Measurements from ENCODE around the gene ARF3. TPM values are rescaled to one million over a fixed set of nuclear protein-coding genes. Genes with fewer than 3 reads are reported as not detected.

Gene ARF3
- total RNA-seq, 1 experiment from 2014 or later, result 257 TPM

DNA sequence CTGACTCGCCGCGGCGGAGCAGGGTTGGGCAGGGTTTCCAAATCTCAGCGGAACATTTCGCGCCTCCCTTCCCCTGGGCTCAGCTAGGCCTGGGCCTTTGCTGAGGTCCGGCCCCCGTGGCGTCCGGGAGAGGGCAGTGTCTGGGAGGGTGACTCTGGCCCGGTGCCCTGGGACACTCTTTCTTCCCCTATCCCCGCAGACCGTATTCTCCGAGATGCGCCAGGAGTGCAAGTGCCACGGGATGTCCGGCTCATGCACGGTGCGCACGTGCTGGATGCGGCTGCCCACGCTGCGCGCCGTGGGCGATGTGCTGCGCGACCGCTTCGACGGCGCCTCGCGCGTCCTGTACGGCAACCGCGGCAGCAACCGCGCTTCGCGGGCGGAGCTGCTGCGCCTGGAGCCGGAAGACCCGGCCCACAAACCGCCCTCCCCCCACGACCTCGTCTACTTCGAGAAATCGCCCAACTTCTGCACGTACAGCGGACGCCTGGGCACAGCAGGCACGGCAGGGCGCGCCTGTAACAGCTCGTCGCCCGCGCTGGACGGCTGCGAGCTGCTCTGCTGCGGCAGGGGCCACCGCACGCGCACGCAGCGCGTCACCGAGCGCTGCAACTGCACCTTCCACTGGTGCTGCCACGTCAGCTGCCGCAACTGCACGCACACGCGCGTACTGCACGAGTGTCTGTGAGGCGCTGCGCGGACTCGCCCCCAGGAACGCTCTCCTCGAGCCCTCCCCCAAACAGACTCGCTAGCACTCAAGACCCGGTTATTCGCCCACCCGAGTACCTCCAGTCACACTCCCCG, 23.9 kb upstream of the ARF3 start:
- Histone ChIP-seq H3K4me3 (ENCODE audit: low read depth, low read length) (peak overlapping the region; percentile 48), H3K4me1 (peaks cover 23% of the 10 kb centered on the region), H3K36me3 (ENCODE audit: control insufficient read depth, insufficient read depth, low read length) (no peaks in the 10 kb centered on the region), H3K9me3 (no peaks in the 10 kb centered on the region), H3K27me3 (replicated peaks; ENCODE audit: control insufficient read depth, insufficient read depth, low read length) (peaks cover 14% of the 10 kb centered on the region)
- peaks cover 17% of the 10 kb centered on the region for H3K4me1 Mint-ChIP-seq (ENCODE audit: low read depth, unreplicated experiment)
- POLR2A ChIA-PET, result no interaction called here
- TF ChIP-seq, protein P1, sequence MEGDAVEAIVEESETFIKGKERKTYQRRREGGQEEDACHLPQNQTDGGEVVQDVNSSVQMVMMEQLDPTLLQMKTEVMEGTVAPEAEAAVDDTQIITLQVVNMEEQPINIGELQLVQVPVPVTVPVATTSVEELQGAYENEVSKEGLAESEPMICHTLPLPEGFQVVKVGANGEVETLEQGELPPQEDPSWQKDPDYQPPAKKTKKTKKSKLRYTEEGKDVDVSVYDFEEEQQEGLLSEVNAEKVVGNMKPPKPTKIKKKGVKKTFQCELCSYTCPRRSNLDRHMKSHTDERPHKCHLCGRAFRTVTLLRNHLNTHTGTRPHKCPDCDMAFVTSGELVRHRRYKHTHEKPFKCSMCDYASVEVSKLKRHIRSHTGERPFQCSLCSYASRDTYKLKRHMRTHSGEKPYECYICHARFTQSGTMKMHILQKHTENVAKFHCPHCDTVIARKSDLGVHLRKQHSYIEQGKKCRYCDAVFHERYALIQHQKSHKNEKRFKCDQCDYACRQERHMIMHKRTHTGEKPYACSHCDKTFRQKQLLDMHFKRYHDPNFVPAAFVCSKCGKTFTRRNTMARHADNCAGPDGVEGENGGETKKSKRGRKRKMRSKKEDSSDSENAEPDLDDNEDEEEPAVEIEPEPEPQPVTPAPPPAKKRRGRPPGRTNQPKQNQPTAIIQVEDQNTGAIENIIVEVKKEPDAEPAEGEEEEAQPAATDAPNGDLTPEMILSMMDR (IDR thresholded peaks at IDR 0.05; ENCODE audit: insufficient read depth in 1 of 2, low read depth in 1 of 2, low read length in 1 of 2, severe bottlenecking in 1 of 2, unreplicated experiment in 1 of 2), result peak; percentile 47 to 76
- peak overlapping the region; percentile 80 for H3K4me3 Mint-ChIP-seq (ENCODE audit: unreplicated experiment)
- peak overlapping the region; percentile 14 for H3K27ac Mint-ChIP-seq (ENCODE audit: unreplicated experiment)
- peaks cover 32% of the 10 kb centered on the region for H3K27me3 Mint-ChIP-seq (ENCODE audit: insufficient read depth, unreplicated experiment)
- H3K9me3 Mint-ChIP-seq (ENCODE audit: unreplicated experiment), result no peaks in the 10 kb centered on the region
- intact Hi-C loops (cut with micrococcal nuclease; ENCODE audit: unreplicated experiment), result loop anchor here (1.0 kb wide), 3 partner anchors 10 to 33 kb away; partner anchors contain the start of gene WNT10B
- peaks cover 23% of the 10 kb centered on the region for H3K36me3 Mint-ChIP-seq (ENCODE audit: insufficient read depth, unreplicated experiment)
- DNase-seq, result peak; percentile 70 to 84
- no TSS peak for BruUV-seq (replicated peaks)
- CTCF ChIA-PET, result interaction anchor here (0.7 to 7.8 kb wide), 20 partner anchors 7 to 229 kb away, joined by 3 to 90 read pairs (median 4); partner anchors contain the start of genes ARF3, DDN, FKBP11 and RHEBL1

DNA sequence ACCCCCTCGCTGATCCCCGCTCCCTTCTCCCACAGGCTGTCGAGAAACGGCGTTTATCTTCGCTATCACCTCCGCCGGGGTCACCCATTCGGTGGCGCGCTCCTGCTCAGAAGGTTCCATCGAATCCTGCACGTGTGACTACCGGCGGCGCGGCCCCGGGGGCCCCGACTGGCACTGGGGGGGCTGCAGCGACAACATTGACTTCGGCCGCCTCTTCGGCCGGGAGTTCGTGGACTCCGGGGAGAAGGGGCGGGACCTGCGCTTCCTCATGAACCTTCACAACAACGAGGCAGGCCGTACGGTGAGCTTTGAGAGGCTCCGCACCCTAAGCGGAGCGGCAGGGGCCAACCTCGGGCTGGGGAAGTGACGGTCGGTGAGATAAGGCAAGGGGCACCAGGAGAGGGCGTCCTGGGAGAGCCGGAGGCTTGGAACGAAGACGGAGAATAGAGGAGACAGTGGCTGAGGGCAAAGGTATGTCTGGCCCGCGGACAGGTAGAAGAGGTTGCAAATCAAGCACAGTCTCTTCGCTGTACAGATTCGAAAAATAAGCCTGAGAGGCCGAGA, 23.2 kb upstream of the ARF3 start:
- TF ChIP-seq, protein P1 (IDR thresholded peaks at IDR 0.05; ENCODE audit: insufficient read depth in 1 of 2, low read depth in 1 of 2, low read length in 1 of 2, severe bottlenecking in 1 of 2, unreplicated experiment in 1 of 2), result peak; percentile 49
- Mint-ChIP-seq H3K9me3 (ENCODE audit: unreplicated experiment) (no peaks in the 10 kb centered on the region), H3K36me3 (ENCODE audit: insufficient read depth, unreplicated experiment) (peaks cover 23% of the 10 kb centered on the region), H3K27me3 (ENCODE audit: insufficient read depth, unreplicated experiment) (peaks cover 29% of the 10 kb centered on the region), H3K27ac (ENCODE audit: unreplicated experiment) (no peak overlapping the region), H3K4me1 (ENCODE audit: low read depth, unreplicated experiment) (peaks cover 17% of the 10 kb centered on the region), H3K4me3 (ENCODE audit: unreplicated experiment) (peak overlapping the region; percentile 80)
- no peaks in the 10 kb centered on the region for H3K36me3 ChIP-seq (ENCODE audit: control insufficient read depth, insufficient read depth, low read length)
- peak overlapping the region; percentile 48 for H3K4me3 ChIP-seq (ENCODE audit: low read depth, low read length)
- intact Hi-C loops (cut with micrococcal nuclease; ENCODE audit: unreplicated experiment), result loop anchor here (1.0 kb wide), 2 partner anchors 9 to 15 kb away; partner anchors contain the start of gene WNT10B
- H3K4me1 ChIP-seq, result peaks cover 23% of the 10 kb centered on the region
- H3K9me3 ChIP-seq, result no peaks in the 10 kb centered on the region
- no TSS peak for BruUV-seq (replicated peaks)
- POLR2A ChIA-PET, result no interaction called here
- peak; percentile 82 to 84 for DNase-seq
- CTCF ChIA-PET, result interaction anchor here (0.9 to 7.8 kb wide), 18 partner anchors 8 to 128 kb away, joined by 3 to 90 read pairs (median 5); partner anchors contain the start of genes ARF3, DDN, FKBP11 and RHEBL1
- H3K27me3 ChIP-seq (replicated peaks; ENCODE audit: control insufficient read depth, insufficient read depth, low read length), result peaks cover 14% of the 10 kb centered on the region

DNA sequence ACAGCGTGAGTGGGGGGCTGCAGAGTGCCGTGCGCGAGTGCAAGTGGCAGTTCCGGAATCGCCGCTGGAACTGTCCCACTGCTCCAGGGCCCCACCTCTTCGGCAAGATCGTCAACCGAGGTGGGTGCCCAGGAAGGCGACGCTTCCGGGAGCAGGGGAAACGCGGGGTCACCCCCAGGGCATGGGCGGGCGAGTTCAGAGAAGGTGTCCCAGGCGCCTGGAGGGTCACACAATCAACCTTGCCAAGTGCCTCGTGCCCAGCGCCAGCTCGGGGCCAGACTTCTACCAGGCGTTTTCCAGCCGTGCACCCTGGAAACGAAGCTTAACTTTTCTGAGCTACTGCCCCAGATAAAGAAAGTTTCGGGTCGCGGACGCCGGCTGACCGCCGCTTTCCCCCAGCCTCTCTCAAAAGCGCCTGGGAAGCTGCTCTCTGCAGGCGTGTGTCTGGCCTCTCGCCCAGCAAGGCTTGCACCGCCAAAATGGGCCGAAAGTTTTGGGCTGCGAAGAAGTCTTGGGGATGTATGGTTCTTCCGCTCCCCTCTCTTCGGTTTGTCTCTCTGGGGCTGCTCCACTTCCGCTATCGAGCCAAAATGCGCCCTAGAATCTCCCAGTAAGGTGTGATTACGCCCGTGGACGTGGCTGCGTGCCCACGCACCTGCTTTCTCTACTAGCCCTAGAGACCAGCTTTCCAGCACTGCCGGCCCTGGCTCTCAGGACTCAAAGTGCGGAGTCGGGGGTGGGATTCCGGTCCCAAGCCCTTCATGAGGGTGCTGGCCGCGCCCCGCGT, 22.5 kb upstream of the ARF3 start:
- Mint-ChIP-seq H3K36me3 (ENCODE audit: insufficient read depth, unreplicated experiment) (peaks cover 23% of the 10 kb centered on the region), H3K4me3 (ENCODE audit: unreplicated experiment) (peak overlapping the region; percentile 80), H3K27me3 (ENCODE audit: insufficient read depth, unreplicated experiment) (peaks cover 27% of the 10 kb centered on the region), H3K4me1 (ENCODE audit: low read depth, unreplicated experiment) (peaks cover 17% of the 10 kb centered on the region), H3K27ac (ENCODE audit: unreplicated experiment) (no peak overlapping the region), H3K9me3 (ENCODE audit: unreplicated experiment) (no peaks in the 10 kb centered on the region)
- H3K27me3 ChIP-seq (replicated peaks; ENCODE audit: control insufficient read depth, insufficient read depth, low read length), result peaks cover 14% of the 10 kb centered on the region
- peaks cover 23% of the 10 kb centered on the region for H3K4me1 ChIP-seq
- POLR2A ChIA-PET, result no interaction called here
- intact Hi-C loops (cut with micrococcal nuclease; ENCODE audit: unreplicated experiment), result loop anchor here (1.0 to 5.0 kb wide), 5 partner anchors 8 to 127 kb away; partner anchors contain the start of genes ARF3, DDX23 and WNT10B
- DNase-seq, result no peak
- peak overlapping the region; percentile 48 for H3K4me3 ChIP-seq (ENCODE audit: low read depth, low read length)
- no TSS peak for BruUV-seq (replicated peaks)
- no peaks in the 10 kb centered on the region for H3K9me3 ChIP-seq
- TF ChIP-seq, protein P1 (IDR thresholded peaks at IDR 0.05; ENCODE audit: insufficient read depth in 1 of 2, low read depth in 1 of 2, low read length in 1 of 2, severe bottlenecking in 1 of 2, unreplicated experiment in 1 of 2), result no peak
- H3K36me3 ChIP-seq (ENCODE audit: control insufficient read depth, insufficient read depth, low read length), result no peaks in the 10 kb centered on the region
- CTCF ChIA-PET, result interaction anchor here (0.6 to 7.8 kb wide), 21 partner anchors 8 to 418 kb away, joined by 3 to 90 read pairs (median 5); partner anchors contain the start of genes ARF3, DDN, FKBP11 and RHEBL1

Data from Caco-2 (cell line).